Gastroesophageal sphincter (tissue), 3 donors: ENCODE data around the gene SPAG16.

Source experiments
- CTCF ChIP-seq, 4 experiments: fragments of 200-600 bp in 2 of 4; fragments of 450-650 bp in 2 of 4; sonication (generic) in 1 of 4; IDR thresholded peaks; one replicate each; pipeline ENCODE4 v1.5.1; 2017 to 2019; ENCODE audit warnings: antibody characterized with exemption in 4 of 4, mild to moderate bottlenecking in 2 of 4, moderate library complexity in 2 of 4
- EP300 ChIP-seq: sonication (generic); formaldehyde crosslinking; IDR thresholded peaks from one replicate; pipeline ENCODE4 v1.6.1; 2017; ENCODE audit warnings: antibody characterized with exemption, mild to moderate bottlenecking
- POLR2A ChIP-seq, 2 donors: fragments of 450-650 bp; IDR thresholded peaks; one replicate each; pipeline ENCODE4 v1.6.1; 2017; ENCODE audit warnings: antibody characterized with exemption in 2 of 2, mild to moderate bottlenecking in 2 of 2, moderate library complexity in 1 of 2
- POLR2AphosphoS5 ChIP-seq: sonication (generic); formaldehyde crosslinking; IDR thresholded peaks from one replicate; pipeline ENCODE4 v1.6.1; 2017; ENCODE audit warnings: antibody characterized with exemption

GRCh38 chr2:213281156-213281555, 3.1 kb upstream of the SPAG16 start:
- no peak for TF ChIP-seq CTCF (IDR thresholded peaks at IDR 0.05)
- TF ChIP-seq EP300 = no peak
- no peak for TF ChIP-seq POLR2A (IDR thresholded peaks at IDR 0.05)
- TF ChIP-seq POLR2AphosphoS5 = no peak
